Stimulated activated effector memory CD8-positive, alpha-beta T cell treated with anti-CD3 and anti-CD28 coated beads, Interleukin-12 subunit alpha, Interleukin-12 subunit beta, amount 100 ng/mL, for 72 hours (primary cell): ENCODE results near the gene ZMIZ1.

Experiments
- ATAC-seq: fragments of 150-1000 bp; cut with Tn5 transposase; 2 replicates; pipeline ENCODE4 v1.10.0; 2021
- DNase-seq, 2 donors: peaks; one replicate each; pipeline ENCODE4 v3.0.0; 2021 to 2022; ENCODE audit warnings: low spot score in 2 of 2
- H3K27ac Mint-ChIP-seq: one replicate; pipeline ENCODE4 v1.8.0; 2022; ENCODE audit warnings: mild to moderate bottlenecking, mixed read lengths
- H3K36me3 Mint-ChIP-seq: one replicate; pipeline ENCODE4 v1.8.0; 2022; ENCODE audit warnings: mild to moderate bottlenecking, mixed read lengths
- H3K4me1 Mint-ChIP-seq: one replicate; pipeline ENCODE4 v1.8.0; 2022; ENCODE audit warnings: mixed read lengths
- H3K4me3 Mint-ChIP-seq: one replicate; pipeline ENCODE4 v1.8.0; 2022; ENCODE audit warnings: mild to moderate bottlenecking, mixed read lengths
- H3K9me3 Mint-ChIP-seq: one replicate; pipeline ENCODE4 v1.8.0; 2022; ENCODE audit warnings: mixed read lengths

ZMIZ1 gene

GRCh38 chr10:79065091-79065551 is 3.6 kb upstream of the ZMIZ1 start:
- peaks cover 6% of the 10 kb centered on the region for H3K36me3 Mint-ChIP-seq
- no peak overlapping the region for H3K4me3 Mint-ChIP-seq
- H3K27ac Mint-ChIP-seq, result peak overlapping the region; percentile 52
- no peaks in the 10 kb centered on the region for H3K9me3 Mint-ChIP-seq
- no peak for ATAC-seq
- DNase-seq, result no peak
- peaks cover 40% of the 10 kb centered on the region for H3K4me1 Mint-ChIP-seq

GRCh38 chr10:79065853-79066252 is 2.9 kb upstream of the ZMIZ1 start:
- DNase-seq (no peak), ATAC-seq (no peak)
- peaks cover 40% of the 10 kb centered on the region for H3K4me1 Mint-ChIP-seq
- H3K36me3 Mint-ChIP-seq, result peaks cover 6% of the 10 kb centered on the region
- peak overlapping the region; percentile 75 for H3K4me3 Mint-ChIP-seq
- H3K27ac Mint-ChIP-seq, result peak overlapping the region; percentile 52
- H3K9me3 Mint-ChIP-seq, result no peaks in the 10 kb centered on the region

GRCh38 chr10:79066411-79067240 is 2.1 kb upstream of the ZMIZ1 start:
- peaks cover 6% of the 10 kb centered on the region for H3K36me3 Mint-ChIP-seq
- DNase-seq (no peak), ATAC-seq (no peak)
- peak overlapping the region; percentile 15 for H3K27ac Mint-ChIP-seq
- no peaks in the 10 kb centered on the region for H3K9me3 Mint-ChIP-seq
- H3K4me1 Mint-ChIP-seq, result peaks cover 46% of the 10 kb centered on the region
- H3K4me3 Mint-ChIP-seq, result peak overlapping the region; percentile 75

- peak overlapping the region; percentile 15 for H3K27ac Mint-ChIP-seq
- peaks cover 6% of the 10 kb centered on the region for H3K36me3 Mint-ChIP-seq
- H3K4me3 Mint-ChIP-seq, result peak overlapping the region; percentile 75
- DNase-seq, result peak; percentile 84 to 91
- ATAC-seq, result peak; percentile 55
- H3K4me1 Mint-ChIP-seq, result peaks cover 51% of the 10 kb centered on the region
- no peaks in the 10 kb centered on the region for H3K9me3 Mint-ChIP-seq
Measured at GRCh38 chr10:79067241-79068202, 1.2 kb upstream of the ZMIZ1 start.

- H3K36me3 Mint-ChIP-seq, result peaks cover 6% of the 10 kb centered on the region
Measured at GRCh38 chr10:79068203-79068561, 584 bp upstream of the ZMIZ1 start.

GRCh38 chr10:79069325-79070080 is 737 bp downstream of the ZMIZ1 start:
- peak overlapping the region; percentile 83 for H3K27ac Mint-ChIP-seq
- no peaks in the 10 kb centered on the region for H3K9me3 Mint-ChIP-seq
- ATAC-seq (peak; percentile 18), DNase-seq (peak; percentile 22 to 75)
- H3K4me1 Mint-ChIP-seq, result peaks cover 45% of the 10 kb centered on the region
- peak overlapping the region; percentile 75 for H3K4me3 Mint-ChIP-seq
- peaks cover 6% of the 10 kb centered on the region for H3K36me3 Mint-ChIP-seq

More at GRCh38 chr10:79068203-79068561, 584 bp upstream of the ZMIZ1 start:
- ATAC-seq, result peak; percentile 5
- H3K4me3 Mint-ChIP-seq, result peak overlapping the region; percentile 75
- peak; percentile 25 to 75 for DNase-seq
- no peaks in the 10 kb centered on the region for H3K9me3 Mint-ChIP-seq
- peaks cover 51% of the 10 kb centered on the region for H3K4me1 Mint-ChIP-seq
- peak overlapping the region; percentile 15 for H3K27ac Mint-ChIP-seq

- ATAC-seq, result no peak
- H3K36me3 Mint-ChIP-seq, result peaks cover 6% of the 10 kb centered on the region
- peak overlapping the region; percentile 83 for H3K27ac Mint-ChIP-seq
- no peak for DNase-seq
- no peaks in the 10 kb centered on the region for H3K9me3 Mint-ChIP-seq
- H3K4me1 Mint-ChIP-seq, result peaks cover 38% of the 10 kb centered on the region
- peak overlapping the region; percentile 75 for H3K4me3 Mint-ChIP-seq
Measured at GRCh38 chr10:79070081-79070605, 1.4 kb downstream of the ZMIZ1 start.

GRCh38 chr10:79070606-79071395 is 2.0 kb downstream of the ZMIZ1 start:
- peaks cover 6% of the 10 kb centered on the region for H3K36me3 Mint-ChIP-seq
- no peak for DNase-seq
- H3K9me3 Mint-ChIP-seq, result no peaks in the 10 kb centered on the region
- ATAC-seq, result no peak
- H3K4me1 Mint-ChIP-seq, result peaks cover 36% of the 10 kb centered on the region
- peak overlapping the region; percentile 75 for H3K4me3 Mint-ChIP-seq
- H3K27ac Mint-ChIP-seq, result peak overlapping the region; percentile 61

GRCh38 chr10:79071396-79071923 is 2.7 kb downstream of the ZMIZ1 start:
- H3K4me3 Mint-ChIP-seq, result peak overlapping the region; percentile 75
- ATAC-seq (no peak), DNase-seq (no peak)
- H3K4me1 Mint-ChIP-seq, result peaks cover 42% of the 10 kb centered on the region
- H3K36me3 Mint-ChIP-seq, result peaks cover 6% of the 10 kb centered on the region
- H3K9me3 Mint-ChIP-seq, result no peaks in the 10 kb centered on the region
- no peak overlapping the region for H3K27ac Mint-ChIP-seq

GRCh38 chr10:79072041-79072441 is 3.3 kb downstream of the ZMIZ1 start:
- Mint-ChIP-seq H3K4me3 (no peak overlapping the region), H3K4me1 (peaks cover 43% of the 10 kb centered on the region)

GRCh38 chr10:79072994-79073645 is 4.4 kb downstream of the ZMIZ1 start:
- Mint-ChIP-seq H3K4me3 (no peak overlapping the region), H3K4me1 (peaks cover 38% of the 10 kb centered on the region), H3K27ac (no peak overlapping the region)

More at GRCh38 chr10:79072041-79072441, 3.3 kb downstream of the ZMIZ1 start:
- Mint-ChIP-seq H3K27ac (no peak overlapping the region), H3K9me3 (no peaks in the 10 kb centered on the region), H3K36me3 (peaks cover 6% of the 10 kb centered on the region)
- ATAC-seq (no peak), DNase-seq (no peak)

GRCh38 chr10:79073784-79074432 is 5.1 kb downstream of the ZMIZ1 start:
- Mint-ChIP-seq H3K4me1 (peaks cover 46% of the 10 kb centered on the region), H3K36me3 (no peaks in the 10 kb centered on the region), H3K4me3 (no peak overlapping the region), H3K27ac (no peak overlapping the region), H3K9me3 (no peaks in the 10 kb centered on the region)
- DNase-seq, result no peak
- ATAC-seq, result no peak

More at GRCh38 chr10:79072994-79073645, 4.4 kb downstream of the ZMIZ1 start:
- Mint-ChIP-seq H3K36me3 (peaks cover 6% of the 10 kb centered on the region), H3K9me3 (no peaks in the 10 kb centered on the region)
- ATAC-seq (no peak), DNase-seq (no peak)

- no peak overlapping the region for H3K4me3 Mint-ChIP-seq
- ATAC-seq (no peak), DNase-seq (no peak)
- no peaks in the 10 kb centered on the region for H3K9me3 Mint-ChIP-seq
- no peak overlapping the region for H3K27ac Mint-ChIP-seq
- H3K4me1 Mint-ChIP-seq, result peaks cover 53% of the 10 kb centered on the region
- no peaks in the 10 kb centered on the region for H3K36me3 Mint-ChIP-seq
Measured at GRCh38 chr10:79074732-79075131, 6.0 kb downstream of the ZMIZ1 start.
